Iris pigment epithelial cell (primary cell): ENCODE measurements around the gene C22orf15.
A peak's percentile ranks its signal among the peaks of the same experiment; 100 is the strongest.

Experiments used
- DNase-seq: peaks from one replicate; pipeline ENCODE4 v3.0.0-alpha.2; 2011; ENCODE audit warnings: low read depth

Gene C22orf15

GRCh38 chr22:23750714-23751440 lies 11.9 kb upstream of the C22orf15 start, which contains the start of gene ZNF70:
Gene ZNF70 (minus strand): TSS chr22:23751112. CDS start chr22:23745140, 5,972 bp downstream.
- DNase-seq: peak; percentile 82

DNA sequence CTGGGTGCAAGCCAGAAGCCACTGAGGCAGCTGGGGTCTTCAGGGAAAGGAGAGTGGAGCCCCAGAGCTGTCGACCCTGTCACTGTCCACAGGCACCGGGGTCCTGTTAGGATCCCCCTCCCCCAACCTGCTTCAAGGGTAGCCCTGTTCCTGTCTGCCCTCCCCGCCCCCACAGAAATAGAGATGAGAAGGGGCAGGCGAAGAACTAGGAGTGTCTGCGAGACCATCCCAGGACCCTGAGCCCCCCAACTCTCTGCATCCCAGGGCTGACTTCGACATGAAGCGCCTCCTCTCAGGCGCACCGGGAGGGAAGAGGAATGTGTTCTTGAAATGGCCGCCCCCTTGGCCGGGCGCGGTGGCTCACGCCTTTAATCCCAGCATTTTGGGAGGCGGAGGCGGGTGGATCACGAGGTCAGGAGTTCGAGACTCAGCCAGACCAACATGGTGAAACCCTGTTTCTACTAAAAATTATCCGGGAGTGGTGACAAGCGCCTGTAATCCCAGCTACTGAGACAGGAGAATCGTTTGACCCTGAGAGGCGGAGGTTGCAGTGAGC lies 11.3 kb upstream of the C22orf15 start:
- no peak for DNase-seq

GRCh38 chr22:23752090-23752691 lies 10.6 kb upstream of the C22orf15 start:
- no peak for DNase-seq

- DNase-seq: no peak
These were observed 10.0 kb upstream of the C22orf15 start for GRCh38 chr22:23752750-23753149.

DNA sequence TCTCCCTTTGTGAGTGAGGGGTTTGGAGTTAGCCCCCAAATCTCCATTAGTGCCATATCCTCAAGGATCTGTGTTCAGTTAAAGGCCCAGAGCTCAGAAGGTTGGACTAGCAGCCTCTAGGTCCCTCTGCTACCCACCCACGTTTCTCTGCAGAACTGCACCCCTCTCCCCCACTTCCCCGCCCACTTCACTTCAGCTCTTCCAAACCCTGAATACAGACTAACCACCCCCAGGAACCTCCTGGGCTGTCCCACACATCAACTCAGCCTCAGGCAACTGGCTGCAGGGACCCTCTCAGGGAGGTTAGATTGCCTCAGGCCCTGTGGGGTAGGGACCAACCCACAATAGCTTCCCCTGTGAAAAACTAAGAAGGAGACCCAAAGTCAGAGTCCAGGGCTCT lies 9.4 kb upstream of the C22orf15 start:
- no peak for DNase-seq

DNA sequence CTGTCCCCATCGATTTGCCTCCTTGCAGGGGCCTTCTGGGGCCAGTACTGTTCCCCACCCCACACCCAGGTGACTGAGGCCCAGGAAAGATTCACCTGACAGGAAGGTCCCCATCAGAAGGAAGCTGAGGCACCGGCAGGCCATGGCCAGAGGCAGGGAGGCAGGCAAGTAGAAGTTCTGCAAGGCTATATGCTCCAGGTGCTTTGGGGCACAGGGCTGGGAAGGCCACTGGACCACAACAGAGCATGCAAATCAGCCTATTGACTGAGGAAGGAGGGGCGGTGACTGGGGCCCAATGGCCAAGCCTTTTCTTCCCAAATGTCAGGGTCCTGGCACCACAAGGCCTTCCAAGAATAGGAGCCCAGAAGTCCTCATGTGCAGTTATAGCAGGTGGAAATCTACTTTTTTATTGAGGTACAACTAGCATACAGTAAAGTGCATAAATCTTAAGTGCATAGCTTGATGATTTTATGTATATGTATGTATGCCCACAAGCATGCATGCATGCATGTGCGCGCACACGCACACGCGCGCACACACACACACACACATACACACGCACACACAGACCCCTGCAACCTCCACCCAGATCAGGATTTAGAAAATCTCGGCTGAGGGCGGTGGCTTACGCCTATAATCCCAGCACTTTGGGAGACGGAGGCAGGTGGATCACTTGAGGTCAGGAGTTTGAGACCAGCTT lies 8.4 kb upstream of the C22orf15 start, which contains the start of gene VPREB3:
TSS of gene VPREB3 (minus strand) at position 206 of the 700 bp plus-strand sequence. CDS start at position 144, 62 bp downstream.
- no peak for DNase-seq

DNA sequence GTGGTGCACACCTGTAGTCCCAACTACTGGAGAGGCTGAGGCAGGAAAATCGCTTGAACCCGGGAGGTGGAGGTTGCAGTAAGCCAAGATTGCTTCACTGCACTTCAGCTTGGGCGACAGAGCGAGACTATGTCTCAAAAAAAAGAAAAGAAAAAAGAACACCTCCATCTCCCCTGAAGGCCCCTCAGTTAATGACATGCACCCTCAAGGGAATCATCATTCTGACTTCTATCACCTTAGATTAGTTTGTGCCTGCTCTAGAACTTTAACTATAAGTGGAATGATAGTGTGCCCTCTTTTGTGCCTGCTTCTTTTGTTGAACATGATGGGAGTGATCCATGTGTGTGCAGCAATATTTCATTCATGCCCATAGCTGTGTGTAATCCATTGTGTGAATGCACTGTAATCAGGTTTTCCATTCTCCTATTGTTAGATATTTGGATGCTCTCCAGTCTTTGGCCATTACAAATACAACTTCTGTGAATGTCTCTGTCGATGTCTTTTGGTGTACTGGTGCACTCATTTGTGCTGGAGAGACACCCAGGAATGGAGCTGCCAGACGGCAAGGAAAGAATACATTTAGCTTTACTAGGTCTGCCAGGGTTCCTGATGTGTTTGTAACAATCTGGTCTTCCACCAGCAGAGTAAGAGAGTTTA lies 7.7 kb upstream of the C22orf15 start:
- no peak for DNase-seq

- DNase-seq: no peak
These were observed 7.1 kb upstream of the C22orf15 start for GRCh38 chr22:23755711-23756110.

GRCh38 chr22:23756891-23757290 lies 5.9 kb upstream of the C22orf15 start:
- DNase-seq: no peak

DNA sequence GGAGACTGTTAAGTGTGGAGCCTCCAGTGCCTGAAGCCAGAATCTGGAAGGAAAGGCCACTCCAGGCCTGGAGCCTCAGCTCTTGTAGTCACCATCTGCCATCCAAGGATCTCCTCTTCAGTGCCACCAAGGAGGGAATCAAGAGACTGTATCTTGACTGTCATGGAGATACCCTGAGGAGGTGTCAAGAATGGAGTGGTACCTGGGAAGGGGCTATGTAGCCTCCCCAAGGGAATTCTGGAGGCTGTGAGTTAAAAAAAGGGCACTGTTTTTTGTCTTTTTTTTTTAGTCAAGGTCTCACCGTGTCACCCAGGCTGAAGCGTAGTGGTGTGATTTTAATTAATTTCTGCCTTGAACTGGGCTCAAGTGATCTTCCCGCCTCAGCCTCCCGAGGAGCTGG lies 3.2 kb upstream of the C22orf15 start:
- DNase-seq: no peak

DNA sequence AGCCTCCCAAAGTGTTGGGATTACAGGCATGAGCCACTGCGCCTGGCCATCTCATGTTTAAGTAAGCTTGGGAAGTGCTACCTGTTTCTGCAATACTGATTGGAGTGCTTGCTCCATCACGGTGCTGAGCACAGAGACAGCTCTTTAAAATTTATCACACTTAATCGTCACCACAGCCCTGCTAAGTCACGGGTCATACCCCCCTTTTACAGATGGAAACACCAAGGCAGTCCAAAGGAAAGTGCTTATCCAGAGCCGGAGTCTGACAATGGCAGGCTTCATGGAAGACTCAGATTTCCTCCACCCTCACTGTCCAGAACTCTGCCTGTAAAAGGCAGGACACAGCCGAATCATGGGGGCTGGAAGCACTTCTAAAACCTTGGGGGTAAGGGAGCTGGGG lies 2.7 kb upstream of the C22orf15 start:
- DNase-seq: no peak

DNA sequence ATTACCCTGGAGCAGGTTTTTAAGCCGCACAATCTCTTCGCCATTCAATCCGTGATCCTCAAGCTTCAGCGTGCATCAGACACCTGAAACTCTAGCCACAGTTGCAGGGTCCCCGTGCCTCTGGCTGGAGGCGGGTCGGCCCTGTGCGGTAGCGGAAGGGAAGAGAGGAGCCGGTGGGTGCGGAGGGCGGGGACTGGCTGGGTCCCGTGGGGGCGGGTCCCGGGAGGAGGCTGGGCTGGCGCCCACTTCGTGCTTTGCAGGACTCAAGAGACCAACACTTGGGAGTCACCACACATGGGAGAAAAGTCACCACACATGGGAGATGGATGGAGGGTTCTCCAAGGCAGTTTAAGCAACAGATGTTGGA lies 772 bp downstream of the C22orf15 start:
- DNase-seq: no peak

DNA sequence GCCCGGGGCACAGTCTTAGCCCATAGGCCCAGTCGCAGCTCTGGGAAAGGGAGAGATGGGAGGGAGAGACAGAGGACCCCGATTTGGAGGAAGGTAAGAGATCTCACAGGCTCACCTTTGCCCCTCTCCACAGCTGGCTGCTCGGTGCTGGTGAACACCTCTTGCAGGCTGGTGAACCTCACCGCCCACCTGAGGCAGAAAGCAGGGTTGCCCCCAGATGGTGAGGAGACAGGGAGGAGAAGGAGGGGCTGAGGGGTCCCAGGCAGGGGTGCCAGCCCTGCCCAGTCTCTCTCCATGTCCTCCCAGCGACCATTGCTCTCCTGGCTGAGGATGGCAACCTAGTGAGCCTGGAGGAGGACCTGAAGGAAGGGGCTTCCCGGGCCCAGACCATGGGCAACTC lies 1.2 kb downstream of the C22orf15 start:
- DNase-seq: no peak

GRCh38 chr22:23764899-23765881 lies 2.4 kb downstream of the C22orf15 start:
- no peak for DNase-seq

GRCh38 chr22:23767303-23767672 lies 4.5 kb downstream of the C22orf15 start:
- DNase-seq: no peak

DNA sequence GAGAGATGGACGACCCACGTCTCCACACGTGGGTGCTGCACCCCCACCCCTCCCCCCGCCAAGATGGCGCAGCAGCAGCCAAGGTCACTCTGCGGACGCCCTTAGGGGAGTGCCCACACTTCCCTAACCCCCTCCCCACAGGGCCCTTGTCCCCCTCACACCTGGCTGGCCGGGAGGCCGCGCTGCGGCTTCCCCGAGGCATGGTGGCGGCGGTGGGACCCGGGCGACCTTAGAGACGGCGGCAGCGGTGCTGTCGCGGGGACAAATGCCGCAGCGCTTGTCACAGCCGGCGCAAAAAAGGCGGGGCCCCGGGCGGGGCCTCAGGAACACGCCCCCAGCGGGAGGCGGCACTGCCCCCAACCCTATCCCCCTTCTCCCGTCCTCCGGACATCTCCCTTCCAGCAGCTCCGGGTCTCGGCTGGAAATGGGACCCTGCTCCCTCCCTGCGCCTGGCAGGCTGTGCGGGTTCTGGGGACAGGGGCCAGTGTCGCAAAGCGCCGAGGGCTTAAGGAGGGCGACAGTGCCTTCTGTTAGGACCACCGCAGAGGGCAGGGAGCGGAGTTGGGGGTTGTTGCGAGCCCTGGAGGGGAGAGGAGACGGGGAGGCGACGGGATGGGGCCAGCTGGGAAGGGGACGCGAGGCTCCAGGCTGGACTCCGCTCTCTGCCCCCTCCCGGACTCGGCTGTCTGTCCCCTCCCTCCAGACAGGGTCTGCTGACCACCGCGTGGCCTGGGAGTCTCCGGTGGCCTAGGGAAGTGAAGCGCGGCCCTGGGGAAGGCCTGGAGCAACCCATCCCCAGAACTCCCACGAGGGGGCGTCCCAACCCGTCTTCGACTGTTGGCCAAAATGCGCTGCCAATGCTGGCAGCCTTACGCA lies 5.1 kb downstream of the C22orf15 start, which contains the start of gene CHCHD10:
TSS of gene CHCHD10 (minus strand) at position 300 of the 876 bp plus-strand sequence. CDS start at position 202, 98 bp downstream.
- peak; percentile 54 for DNase-seq

DNA sequence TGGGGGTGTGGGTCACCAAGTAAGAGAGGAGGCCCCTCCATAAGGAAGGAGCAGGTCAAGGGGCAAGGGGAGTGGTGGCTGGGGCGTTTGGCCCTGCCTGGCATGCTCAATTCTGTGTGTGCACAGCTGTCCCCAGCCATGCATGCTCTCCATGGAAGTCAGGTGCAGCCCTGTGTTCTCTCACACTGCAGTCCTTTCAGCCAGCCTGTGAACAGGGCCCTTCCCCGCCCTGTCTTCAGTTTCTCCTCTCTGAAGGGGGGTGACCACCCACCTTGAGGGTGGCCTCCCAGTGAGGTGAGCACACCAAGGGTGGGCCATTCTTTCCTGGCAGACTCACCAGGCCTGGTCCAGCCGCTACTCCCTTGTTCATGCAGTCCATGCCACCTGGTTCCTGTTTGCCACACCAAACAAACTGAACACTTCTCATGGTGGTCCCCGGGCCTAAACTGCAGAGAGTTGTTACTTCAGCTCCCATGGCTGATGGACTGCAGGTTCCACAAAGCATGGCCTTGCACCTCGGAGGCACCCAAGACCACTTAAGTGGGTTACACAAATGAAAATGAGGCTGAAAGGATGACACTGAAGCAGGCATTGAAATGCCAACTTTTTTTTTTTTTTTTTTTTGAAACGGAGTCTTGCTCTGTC lies 6.7 kb downstream of the C22orf15 start:
- no peak for DNase-seq

GRCh38 chr22:23772315-23772648 lies 9.5 kb downstream of the C22orf15 start:
- DNase-seq: no peak

DNA sequence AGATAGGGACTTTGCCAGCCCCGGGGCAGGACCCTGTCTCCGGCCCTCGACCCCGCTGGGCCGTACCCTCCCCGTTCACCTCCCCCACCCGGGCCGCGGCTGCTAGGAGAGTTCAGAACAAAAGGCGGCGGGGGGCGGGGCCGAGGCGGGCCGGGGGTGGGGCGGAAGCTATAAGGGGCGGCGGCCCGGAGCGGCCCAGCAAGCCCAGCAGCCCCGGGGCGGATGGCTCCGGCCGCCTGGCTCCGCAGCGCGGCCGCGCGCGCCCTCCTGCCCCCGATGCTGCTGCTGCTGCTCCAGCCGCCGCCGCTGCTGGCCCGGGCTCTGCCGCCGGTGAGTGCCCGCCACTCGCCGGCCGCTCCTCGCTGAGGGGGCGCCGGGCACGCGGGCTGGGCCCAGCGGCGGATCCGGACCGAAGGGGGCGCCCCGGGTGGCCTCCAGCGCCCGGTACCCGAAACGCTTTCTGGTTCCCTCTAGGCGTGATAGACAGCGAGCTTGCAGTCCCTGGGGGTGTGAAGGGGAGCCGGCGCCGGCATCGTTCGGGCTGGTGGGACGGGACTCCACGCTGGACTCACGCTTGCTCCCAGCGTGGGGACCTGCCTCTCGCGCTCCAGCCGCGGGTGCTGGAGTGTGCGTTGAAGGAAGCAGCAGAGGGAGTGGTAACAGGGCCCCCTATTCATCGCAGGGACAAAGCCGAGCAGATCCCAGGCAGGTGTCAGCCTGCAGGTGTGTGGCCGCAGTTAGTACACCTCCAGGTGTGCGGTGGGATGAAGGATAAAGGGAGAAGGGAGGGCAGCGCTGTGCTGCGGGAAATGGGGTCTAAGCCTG lies 10.1 kb downstream of the C22orf15 start, which contains the start of gene MMP11:
TSS of gene MMP11 (plus strand) at position 201 of the 825 bp plus-strand sequence. CDS start at position 223, 22 bp downstream.
- DNase-seq: no peak
